WI38 (cell line): ENCODE measurements around the gene THRSP.
"Not testable (repeated sequence)": the region's sequence is repeated elsewhere in the genome, so short reads cannot be mapped to it uniquely, and the experiment has no call there.

Experiments
- H3K4me3 ChIP-seq: 2 replicates; pipeline ENCODE4 v1.5.1; 2011; ENCODE audit warnings: low read depth, mild to moderate bottlenecking, control low read depth, low read length
- TF ChIP-seq, protein P1 (sequence below): IDR thresholded peaks from 2 replicates; pipeline ENCODE4 v1.5.1; 2012; ENCODE audit warnings: low read depth, mild to moderate bottlenecking, control low read depth, low read length

Gene THRSP

DNA sequence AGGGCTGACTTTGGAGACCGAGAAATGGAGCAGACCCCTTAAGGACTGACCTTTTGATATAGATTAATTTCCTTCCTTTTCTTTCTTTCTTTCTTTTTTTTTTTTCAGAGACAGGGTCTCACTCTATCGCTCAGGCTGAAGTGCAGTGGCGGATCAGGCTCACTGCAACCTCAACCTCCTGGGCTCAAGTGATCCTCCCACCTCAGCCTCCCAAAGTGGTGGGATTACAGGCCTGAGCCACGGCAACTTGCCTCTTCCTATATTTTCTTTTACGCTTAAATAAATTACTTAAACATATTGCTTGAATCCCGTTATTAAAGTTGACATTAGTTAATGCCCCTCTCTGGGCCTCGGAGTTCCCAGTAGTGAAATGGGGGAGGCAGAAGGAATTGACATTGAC, 40.2 kb upstream of the THRSP start:
- TF ChIP-seq, protein P1, sequence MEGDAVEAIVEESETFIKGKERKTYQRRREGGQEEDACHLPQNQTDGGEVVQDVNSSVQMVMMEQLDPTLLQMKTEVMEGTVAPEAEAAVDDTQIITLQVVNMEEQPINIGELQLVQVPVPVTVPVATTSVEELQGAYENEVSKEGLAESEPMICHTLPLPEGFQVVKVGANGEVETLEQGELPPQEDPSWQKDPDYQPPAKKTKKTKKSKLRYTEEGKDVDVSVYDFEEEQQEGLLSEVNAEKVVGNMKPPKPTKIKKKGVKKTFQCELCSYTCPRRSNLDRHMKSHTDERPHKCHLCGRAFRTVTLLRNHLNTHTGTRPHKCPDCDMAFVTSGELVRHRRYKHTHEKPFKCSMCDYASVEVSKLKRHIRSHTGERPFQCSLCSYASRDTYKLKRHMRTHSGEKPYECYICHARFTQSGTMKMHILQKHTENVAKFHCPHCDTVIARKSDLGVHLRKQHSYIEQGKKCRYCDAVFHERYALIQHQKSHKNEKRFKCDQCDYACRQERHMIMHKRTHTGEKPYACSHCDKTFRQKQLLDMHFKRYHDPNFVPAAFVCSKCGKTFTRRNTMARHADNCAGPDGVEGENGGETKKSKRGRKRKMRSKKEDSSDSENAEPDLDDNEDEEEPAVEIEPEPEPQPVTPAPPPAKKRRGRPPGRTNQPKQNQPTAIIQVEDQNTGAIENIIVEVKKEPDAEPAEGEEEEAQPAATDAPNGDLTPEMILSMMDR, result no peak
- H3K4me3 ChIP-seq, result peak overlapping the region; percentile 51

DNA sequence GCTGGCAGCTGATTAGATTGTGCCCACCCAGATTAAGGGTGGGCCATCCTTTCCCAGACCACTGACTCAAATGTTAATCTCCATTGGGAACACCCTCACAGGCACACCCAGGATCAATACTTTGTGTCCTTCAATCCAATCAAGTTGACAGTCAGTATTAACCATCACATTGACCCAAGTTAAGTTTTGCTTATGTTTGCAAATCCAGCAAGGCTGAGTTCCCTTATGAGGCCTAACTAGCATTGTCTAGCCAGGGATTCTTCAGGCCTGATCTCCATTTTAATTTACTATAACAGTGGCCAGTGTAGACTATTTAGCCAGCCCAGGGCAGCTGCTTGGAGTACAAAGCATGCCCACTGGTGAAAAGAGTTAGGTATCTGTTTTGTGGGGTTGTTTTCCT, 38.3 kb upstream of the THRSP start:
- H3K4me3 ChIP-seq, result no peak overlapping the region
- TF ChIP-seq, protein P1, result no peak

DNA sequence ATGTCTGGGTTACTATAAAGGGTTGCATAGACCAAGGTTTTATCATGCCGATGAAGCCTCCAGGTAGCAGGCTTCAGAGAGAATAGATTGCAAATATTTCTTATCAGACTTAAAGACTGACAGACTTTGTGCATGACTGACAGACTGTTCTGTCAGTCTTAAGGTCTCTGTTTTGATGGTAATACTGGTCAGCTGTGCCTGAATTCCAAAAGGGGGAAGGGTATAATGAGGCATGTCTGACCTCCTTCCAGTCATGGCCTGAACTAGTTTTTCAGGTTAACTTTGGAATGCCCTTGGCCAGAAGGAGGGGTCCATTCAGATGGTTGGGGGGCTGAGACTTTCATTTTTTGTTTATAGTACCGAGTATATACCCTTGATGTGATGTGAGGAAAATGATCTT, 35.9 kb upstream of the THRSP start:
- no peak overlapping the region for H3K4me3 ChIP-seq
- TF ChIP-seq, protein P1, result no peak

DNA sequence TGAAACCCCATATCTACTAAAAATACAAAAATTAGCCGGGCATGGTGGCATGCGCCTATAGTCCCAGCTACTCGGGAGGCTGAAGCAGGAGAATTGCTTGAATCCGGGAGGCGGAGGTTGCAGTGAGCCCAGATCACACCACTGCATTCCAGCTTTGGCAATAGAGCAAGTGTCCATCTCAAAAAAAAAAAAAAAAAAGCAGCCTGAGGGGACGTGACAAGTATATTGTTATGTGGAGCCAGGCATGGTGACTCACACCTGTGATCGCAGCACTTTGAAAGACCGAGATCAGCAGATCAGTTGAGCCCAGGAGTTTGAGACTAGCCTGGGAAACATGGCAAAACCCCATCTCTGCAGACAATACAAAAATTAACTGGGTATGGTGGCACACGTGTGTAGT, 35.2 kb upstream of the THRSP start:
- H3K4me3 ChIP-seq, result not testable (repeated sequence)

DNA sequence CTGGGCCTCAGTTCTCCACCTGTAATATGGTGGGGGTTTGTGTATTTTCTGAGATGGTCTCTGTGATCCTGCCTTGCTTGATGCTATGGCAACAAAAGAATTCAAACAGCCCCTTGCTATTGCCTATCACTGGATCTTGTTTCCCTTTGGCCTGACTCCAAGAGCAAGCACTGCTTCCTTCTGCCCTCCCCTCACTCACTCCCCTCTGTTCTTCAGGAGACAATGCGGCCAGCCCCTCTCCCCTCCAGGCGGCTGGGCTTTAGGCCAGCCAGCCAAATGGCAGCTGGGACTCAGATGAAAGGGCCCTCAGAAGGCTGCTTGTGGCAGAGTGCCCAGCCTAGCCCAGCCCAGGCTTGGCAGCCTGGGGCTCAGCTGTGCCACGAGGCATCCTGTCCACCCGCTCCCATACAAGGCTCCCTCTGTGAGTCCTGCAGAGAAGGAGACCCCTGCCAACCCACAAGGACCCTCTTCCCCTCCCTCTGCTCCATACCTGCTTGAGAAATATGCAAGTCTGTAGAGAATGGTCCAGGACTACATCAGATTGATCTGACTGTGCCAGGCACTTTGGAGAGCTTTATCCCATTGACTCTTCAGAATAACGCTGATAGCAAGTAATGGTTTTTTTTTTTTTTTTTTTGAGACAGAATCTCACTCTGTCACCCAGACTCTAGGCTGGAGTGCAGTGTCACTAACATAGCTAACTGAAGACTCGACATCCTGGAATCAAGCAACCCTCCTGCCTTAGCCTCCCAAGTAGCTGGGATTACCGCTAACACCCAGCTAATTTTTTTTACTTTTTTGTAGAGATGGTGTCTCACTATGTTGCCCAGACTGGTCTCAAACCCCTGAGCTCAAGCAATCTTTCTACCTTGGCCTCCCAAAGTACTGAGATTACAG, 33.0 kb upstream of the THRSP start:
- TF ChIP-seq, protein P1, result no peak
- H3K4me3 ChIP-seq, result no peak overlapping the region

DNA sequence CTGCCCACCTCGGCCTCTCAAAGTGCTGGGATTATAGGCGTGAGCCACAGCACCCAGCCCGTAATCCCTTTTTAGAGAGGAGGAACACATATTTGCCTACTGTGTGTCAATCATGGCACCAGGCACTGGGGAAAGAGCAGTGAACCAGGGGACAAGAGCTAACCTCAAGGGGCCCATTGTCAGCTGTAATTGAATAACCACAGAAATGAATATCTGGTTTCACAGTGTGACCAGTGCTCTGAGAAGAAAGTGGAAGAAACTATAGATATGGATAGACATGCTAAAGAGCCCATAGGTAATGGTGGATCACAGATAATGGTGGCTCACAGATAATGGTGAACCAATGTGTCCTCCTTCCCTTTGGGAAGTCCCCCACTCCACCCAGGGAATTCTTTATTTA, 32.0 kb upstream of the THRSP start:
- H3K4me3 ChIP-seq, result no peak overlapping the region
- TF ChIP-seq, protein P1, result no peak

DNA sequence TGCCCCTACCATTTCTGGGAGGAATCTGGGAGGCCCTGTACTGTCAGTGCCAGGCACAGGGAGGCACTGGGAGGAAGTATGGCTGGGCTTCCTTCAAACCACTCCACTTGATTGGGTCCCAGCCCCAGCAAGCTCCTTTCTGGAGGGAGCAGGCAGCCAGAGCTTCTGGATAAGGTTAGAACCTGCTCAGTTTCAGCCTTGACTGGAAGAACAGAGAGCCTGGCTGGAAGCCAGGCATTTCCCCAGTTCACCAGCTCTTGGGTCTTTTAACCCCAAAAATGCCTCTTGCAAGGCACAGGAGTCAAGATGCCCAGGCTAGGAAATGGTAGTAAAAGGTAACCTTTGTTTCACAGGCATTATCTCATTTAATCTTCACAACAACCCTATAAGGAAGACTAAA, 31.6 kb upstream of the THRSP start:
- no peak overlapping the region for H3K4me3 ChIP-seq
- TF ChIP-seq, protein P1, result no peak

DNA sequence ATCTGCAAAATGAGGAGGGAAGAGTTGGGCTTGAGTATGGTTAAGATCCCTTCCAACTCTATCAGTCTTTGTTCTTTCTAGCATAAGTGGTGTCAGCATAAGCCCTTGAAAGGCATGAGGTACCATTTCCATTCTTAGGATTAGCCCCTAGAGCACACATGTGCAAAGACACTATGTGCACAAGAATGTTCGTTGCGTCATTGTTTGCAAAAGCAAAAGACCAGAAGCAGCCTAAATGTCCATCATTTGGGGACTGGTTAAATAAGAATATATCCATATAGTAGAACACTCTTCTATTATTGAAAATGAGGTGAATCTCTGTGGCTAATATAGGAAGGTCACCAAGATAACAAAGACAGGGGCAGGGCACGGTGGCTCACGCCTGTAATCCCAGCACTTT, 30.6 kb upstream of the THRSP start:
- TF ChIP-seq, protein P1, result no peak
- no peak overlapping the region for H3K4me3 ChIP-seq
